HepG2 (cell line): ENCODE data around the gene P2RY11. TPM values are rescaled to one million over a fixed set of nuclear protein-coding genes. Genes with fewer than 3 reads are reported as not detected.
A peak's percentile ranks its signal among the peaks of the same experiment; 100 is the strongest.

Experiments used
- ATAC-seq: fragments of 200-7000 bp; cut with Tn5 transposase; 3 replicates; pipeline ENCODE4 v1.9.1; 2020; ENCODE audit warnings: mild to moderate bottlenecking, moderate library complexity
- BruUV-seq: library from RNA; stranded (reverse); fragments of 400-500 nt; replicated peaks from 2 replicates; lab custom pipeline; 2021; lab: Mats Ljungman, UMichigan
- CTCF ChIA-PET: fragments of 300-600 bp; formaldehyde crosslinking; extraction: SDS; loops from one replicate; lab custom pipeline; 2021; ENCODE audit warnings: low total read pairs, inconsistent platforms, low intra/inter-chr PET ratio; lab: Yijun Ruan, JAX
- POLR2A ChIA-PET: fragments of 350-600 bp; sonication (Branson Sonifier 250); formaldehyde crosslinking; loops from one replicate; lab custom pipeline; 2020; ENCODE audit warnings: antibody characterized with exemption, inconsistent platforms; lab: Yijun Ruan, JAX
- DNase-seq: peaks from one replicate; pipeline ENCODE4 v3.0.0-alpha.2; 2015; ENCODE audit warnings: low spot score
- FAIRE-seq: peaks from 3 replicates; lab custom pipeline; 2011; peaks lifted over from hg19 to GRCh38; lab: Jason Lieb, UNC
- H2AFZ ChIP-seq: one replicate; pipeline ENCODE4 v1.6.1; 2011; ENCODE audit warnings: low read length, inconsistent platforms
- H3K27ac ChIP-seq: fragments of 300-600 bp; 3 replicates; pipeline ENCODE4 v1.8.0; 2011; ENCODE audit warnings: mixed run types, mild to moderate bottlenecking, mixed read lengths, low read length, inconsistent platforms; ENCODE audit not compliant: insufficient read depth; ENCODE audit errors: extremely low read length
- H3K27me3 ChIP-seq, 2 experiments: fragments of 200-600 bp in 1 of 2; 2 replicates in 1 of 2; 3 replicates in 1 of 2; pipeline versions ENCODE4 v1.6.0 to v1.8.0; 2011; ENCODE audit warnings: low read length in 2 of 2, mild to moderate bottlenecking in 2 of 2, moderate library complexity in 2 of 2, inconsistent platforms in 1 of 2; ENCODE audit not compliant: insufficient read depth in 2 of 2, control insufficient read depth in 1 of 2
- H3K36me3 ChIP-seq, 2 experiments: fragments of 200-600 bp in 1 of 2; replicated peaks in 1 of 2; 2 replicates in 1 of 2; 3 replicates in 1 of 2; pipeline versions ENCODE4 v1.5.1 to v1.8.0; 2011; ENCODE audit warnings: low read length in 2 of 2, inconsistent platforms in 1 of 2; ENCODE audit not compliant: insufficient read depth in 2 of 2, control insufficient read depth in 1 of 2
- H3K4me1 ChIP-seq: 2 replicates; pipeline ENCODE4 v1.5.1; 2012; ENCODE audit warnings: low read length, inconsistent platforms; ENCODE audit not compliant: insufficient read depth
- H3K4me2 ChIP-seq: 2 replicates; pipeline ENCODE4 v1.6.0; 2011; ENCODE audit warnings: low read depth, low read length, inconsistent platforms
- H3K4me3 ChIP-seq, 3 experiments: fragments of 200-600 bp in 1 of 3; sonication (generic), shearing (Covaris generic) in 1 of 3; replicated peaks in 1 of 3; 2 replicates each; pipeline ENCODE4 v1.5.1; 2011 to 2016; ENCODE audit warnings: low read length in 3 of 3, inconsistent platforms in 2 of 3, low read depth in 2 of 3, mild to moderate bottlenecking in 2 of 3, control low read depth in 1 of 3, mixed read lengths in 1 of 3; ENCODE audit not compliant: insufficient read depth in 1 of 3
- H3K79me2 ChIP-seq: one replicate; pipeline ENCODE4 v1.6.1; 2011; ENCODE audit warnings: low read length, inconsistent platforms; ENCODE audit not compliant: insufficient read depth
- H3K9ac ChIP-seq: 2 replicates; pipeline ENCODE4 v1.6.0; 2011; ENCODE audit warnings: mild to moderate bottlenecking, low read depth, low read length, inconsistent platforms; ENCODE audit not compliant: insufficient read depth
- H3K9me3 ChIP-seq: 2 replicates; pipeline ENCODE4 v1.5.1; 2012; ENCODE audit warnings: mild to moderate bottlenecking, low read length
- H4K20me1 ChIP-seq: 2 replicates; pipeline ENCODE4 v1.6.0; 2011; ENCODE audit warnings: inconsistent platforms, mild to moderate bottlenecking, low read length, moderate library complexity; ENCODE audit not compliant: insufficient read depth
- HNRNPH1 ChIP-seq: fragments of 200-400 bp; formaldehyde crosslinking; optimal IDR thresholded peaks from 2 replicates; pipeline ENCODE3; 2017; ENCODE audit warnings: mild to moderate bottlenecking, low read depth, low read length
- KDM5B ChIP-seq: sonication (generic); formaldehyde crosslinking; IDR thresholded peaks from 2 replicates; pipeline ENCODE4 v1.4.0; 2020; ENCODE audit warnings: missing genetic modification reagents, mild to moderate bottlenecking, borderline replicate concordance
- PHF8 ChIP-seq: sonication (generic); formaldehyde crosslinking; IDR thresholded peaks from 2 replicates; pipeline ENCODE4 v1.5.0; 2020; ENCODE audit warnings: missing genetic modification reagents
- TCF7 ChIP-seq: sonication (generic); IDR thresholded peaks from 2 replicates; pipeline ENCODE4 v1.6.1; 2016; ENCODE audit warnings: antibody characterized with exemption, low read depth
- ZMYM3 ChIP-seq: sonication (generic); formaldehyde crosslinking; IDR thresholded peaks from 2 replicates; pipeline ENCODE4 v1.5.1; 2020; ENCODE audit warnings: mild to moderate bottlenecking, missing genetic modification reagents
- ZNF121 ChIP-seq: sonication (generic); formaldehyde crosslinking; IDR thresholded peaks from 2 replicates; pipeline ENCODE4 v1.5.0; 2020; ENCODE audit warnings: mild to moderate bottlenecking, missing genetic modification reagents
- ZNF768 ChIP-seq: sonication (generic); formaldehyde crosslinking; IDR thresholded peaks from 2 replicates; pipeline ENCODE4 v1.4.0; 2020; ENCODE audit warnings: missing genetic modification reagents
- WGBS: methylation state at CpG from one replicate; pipeline ENCODE4 v1.1.6; 2017; ENCODE audit warnings: low lambda C conversion rate; 5-methylcytosine and 5-hydroxymethylcytosine counted together
- in situ Hi-C: cut with HindIII; loops from 2 replicates; pipeline ENCODE4 v1.10.0; 2017; ENCODE audit warnings: low pct_unique_long_range_greater_than_20kb; ENCODE audit not compliant: extremely low pct_ligation_motif_present
- intact Hi-C: fragments of 100-400 bp; cut with micrococcal nuclease; formaldehyde crosslinking; loops from one replicate; pipeline ENCODE4 v1.10.0; 2022; ENCODE audit not compliant: unreplicated experiment
- polyA plus RNA-seq, 8 experiments: library from polyadenylated mRNA; depleted of rRNA in 3 of 8; stranded (reverse) in 7 of 8; unstranded in 1 of 8; fragments of >200 nt; fragmentation: Illumina TruSeq in 4 of 8; extraction: Trizol in 4 of 8; gene quantifications; 2 replicates each; pipeline versions ENCODE4 v1.2.1 to v1.2.3, GENCODE V29; 2011 to 2016; ENCODE audit warnings: low read depth in 4 of 8, missing spikeins in 1 of 8, mixed read lengths in 1 of 8; ENCODE audit not compliant: insufficient read depth in 1 of 8
- total RNA-seq, 5 experiments: library from RNA; depleted of rRNA; stranded (reverse); fragments of >200 nt; fragmentation: Illumina TruSeq; extraction: Trizol; gene quantifications; 2 replicates each; pipeline ENCODE4 v1.2.3, GENCODE V29; 2016; ENCODE audit warnings: low read depth in 1 of 5
- TF ChIP-seq, protein P1 (sequence below): sonication (generic); formaldehyde crosslinking; IDR thresholded peaks from 2 replicates; pipeline ENCODE4 v1.5.0; 2020; ENCODE audit warnings: mild to moderate bottlenecking, missing genetic modification reagents

The P2RY11 gene
- total and polyA plus RNA-seq, 2 of the 13 experiments (the other 11 are each of a cell fraction or from before 2014, with no cell fraction given), result 4.0 to 7.8 TPM

DNA sequence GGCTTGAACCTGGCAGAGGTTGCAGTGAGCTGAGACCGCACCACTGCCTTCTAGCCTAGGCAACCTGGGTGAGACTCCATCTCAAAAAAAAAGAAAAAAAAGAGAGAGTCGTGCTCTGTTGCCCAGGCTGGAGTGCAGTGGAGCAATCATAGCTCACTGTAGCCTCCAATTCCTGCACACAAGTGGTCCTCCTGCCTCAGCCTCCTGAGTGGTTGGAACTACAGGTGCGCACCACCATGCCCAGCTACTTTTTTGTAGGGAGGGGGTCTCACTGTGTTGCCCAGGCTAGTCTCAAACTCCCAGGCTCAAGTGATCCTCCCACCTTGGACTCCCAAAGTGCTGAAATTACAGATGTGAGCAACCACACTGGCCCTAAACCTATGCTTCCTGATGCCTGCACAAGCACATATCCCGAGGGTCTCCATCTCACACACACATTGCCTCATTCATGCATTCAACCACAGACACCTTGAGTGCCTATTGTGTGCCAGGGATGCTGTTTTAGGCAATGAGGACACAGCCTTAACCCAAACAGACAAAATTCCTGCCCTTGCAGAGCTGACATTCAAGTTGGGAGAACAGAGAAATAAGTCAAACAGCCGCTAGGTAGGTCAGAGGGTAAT is 11.2 kb upstream of the P2RY11 start:
- CTCF ChIA-PET, result no interaction called here
- intact Hi-C loops (no loop called here), in situ Hi-C loops (no loop called here)
- H3K9ac ChIP-seq, result no peak overlapping the region
- 42% methylated on average over 4 of the region's 5 CpGs for WGBS
- no peak overlapping the region for H3K4me2 ChIP-seq
- FAIRE-seq (no peak), ATAC-seq (no peak), DNase-seq (no peak)
- H3K4me1 ChIP-seq, result peaks cover 38% of the 10 kb centered on the region
- H3K4me3 ChIP-seq, result no peak overlapping the region
- TF ChIP-seq ZNF121 (CRISPR knock-in tag) (peak; percentile 45), HNRNPH1 (no peak)
- TF ChIP-seq, protein P1, sequence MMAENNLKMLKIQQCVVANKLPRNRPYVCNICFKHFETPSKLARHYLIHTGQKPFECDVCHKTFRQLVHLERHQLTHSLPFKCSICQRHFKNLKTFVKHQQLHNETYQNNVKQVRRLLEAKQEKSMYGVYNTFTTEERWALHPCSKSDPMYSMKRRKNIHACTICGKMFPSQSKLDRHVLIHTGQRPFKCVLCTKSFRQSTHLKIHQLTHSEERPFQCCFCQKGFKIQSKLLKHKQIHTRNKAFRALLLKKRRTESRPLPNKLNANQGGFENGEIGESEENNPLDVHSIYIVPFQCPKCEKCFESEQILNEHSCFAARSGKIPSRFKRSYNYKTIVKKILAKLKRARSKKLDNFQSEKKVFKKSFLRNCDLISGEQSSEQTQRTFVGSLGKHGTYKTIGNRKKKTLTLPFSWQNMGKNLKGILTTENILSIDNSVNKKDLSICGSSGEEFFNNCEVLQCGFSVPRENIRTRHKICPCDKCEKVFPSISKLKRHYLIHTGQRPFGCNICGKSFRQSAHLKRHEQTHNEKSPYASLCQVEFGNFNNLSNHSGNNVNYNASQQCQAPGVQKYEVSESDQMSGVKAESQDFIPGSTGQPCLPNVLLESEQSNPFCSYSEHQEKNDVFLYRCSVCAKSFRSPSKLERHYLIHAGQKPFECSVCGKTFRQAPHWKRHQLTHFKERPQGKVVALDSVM, result peak; percentile 78
- no peak overlapping the region for H3K27ac ChIP-seq
- H3K9me3 ChIP-seq, result no peaks in the 10 kb centered on the region
- no TSS peak for BruUV-seq
- no peaks in the 10 kb centered on the region for H4K20me1 ChIP-seq
- no peaks in the 10 kb centered on the region for H3K79me2 ChIP-seq
- POLR2A ChIA-PET, result no interaction called here
- no peaks in the 10 kb centered on the region for H3K36me3 ChIP-seq
- no peaks in the 10 kb centered on the region for H3K27me3 ChIP-seq
- H2AFZ ChIP-seq, result no peak overlapping the region

DNA sequence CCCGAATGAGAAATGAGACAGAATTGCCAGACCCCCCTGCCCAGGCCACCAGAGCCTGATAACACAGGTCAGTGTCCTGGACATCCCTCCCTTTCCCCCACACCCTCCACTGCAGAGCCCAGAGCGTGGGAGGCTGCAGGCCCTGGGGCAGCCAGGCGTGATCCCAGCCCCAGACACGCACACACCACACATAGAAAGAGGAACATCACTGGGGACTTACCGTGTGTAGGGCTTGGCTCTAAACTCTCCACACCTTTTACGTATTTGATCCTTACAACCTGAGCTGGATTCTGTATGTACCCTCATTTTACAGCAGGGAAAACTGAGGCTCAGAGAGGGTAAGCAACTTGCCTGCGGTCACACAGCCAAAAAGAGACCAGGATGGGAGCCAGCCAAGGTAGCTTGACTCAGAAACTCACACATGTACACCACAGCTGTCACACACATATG is 8.7 kb upstream of the P2RY11 start:
- WGBS, result 36% methylated on average over 7 of the region's 7 CpGs
- Histone ChIP-seq H3K27ac (no peak overlapping the region), H3K4me3 (peak overlapping the region in 1 of 3 experiments; percentile 63; a peak in 2 of 6 replicates), H3K9me3 (no peaks in the 10 kb centered on the region), H3K4me1 (peaks cover 53% of the 10 kb centered on the region), H3K36me3 (peaks cover 1 to 7% of the 10 kb centered on the region in 2 experiments; a peak in 4 of 5 replicates), H3K4me2 (peak overlapping the region; percentile 87), H2AFZ (peak overlapping the region; percentile 78), H3K79me2 (peaks cover 13% of the 10 kb centered on the region), H4K20me1 (no peaks in the 10 kb centered on the region), H3K27me3 (no peaks in the 10 kb centered on the region; a peak in 1 of 5 replicates), H3K9ac (no peak overlapping the region)
- ChIA-PET CTCF (no interaction called here), POLR2A (interaction anchor here (0.9 kb wide), 2 partner anchors 9 to 168 kb away, joined by 3 read pairs; partner anchors contain the start of genes ICAM1 and P2RY11)
- in situ Hi-C loops (no loop called here), intact Hi-C loops (no loop called here)
- BruUV-seq, result no TSS peak
- TF ChIP-seq PHF8 (CRISPR knock-in tag) (peak; percentile 17; the same call in 1 of the 2 replicates), TCF7 (no peak), ZMYM3 (CRISPR knock-in tag) (peak; percentile 50; the same call in 1 of the 2 replicates), ZNF768 (CRISPR knock-in tag) (peak; percentile 96), KDM5B (CRISPR knock-in tag) (no peak)
- no peak for ATAC-seq
- FAIRE-seq, result no peak
- DNase-seq, result no peak
